Activated T-cell treated with anti-CD3 and anti-CD28 coated beads, Interleukin-2, amount 50 U/mL, for 4 hours (primary cell): ENCODE data around the gene OGN. TPM values are rescaled to one million over a fixed set of nuclear protein-coding genes. Genes with fewer than 3 reads are reported as not detected.
"Not testable (repeated sequence)": the region's sequence is repeated elsewhere in the genome, so short reads cannot be mapped to it uniquely, and the experiment has no call there.

Experiments
- ATAC-seq, 2 donors: fragments of 200-7000 bp; cut with Tn5 transposase; one replicate each; pipeline ENCODE4 v1.10.0; 2021
- DNase-seq: peaks from one replicate; pipeline ENCODE4 v3.0.0-alpha.2; 2020
- H3K27me3 Mint-ChIP-seq: one replicate; pipeline ENCODE4 v1.8.0; 2021; ENCODE audit warnings: low read depth, mixed read lengths
- H3K36me3 Mint-ChIP-seq: one replicate; pipeline ENCODE4 v1.8.0; 2022; ENCODE audit warnings: mixed read lengths; ENCODE audit not compliant: insufficient read depth
- H3K4me1 Mint-ChIP-seq: one replicate; pipeline ENCODE4 v1.8.0; 2021; ENCODE audit warnings: low read depth, mixed read lengths
- H3K4me3 Mint-ChIP-seq: one replicate; pipeline ENCODE4 v1.8.0; 2021; ENCODE audit warnings: mild to moderate bottlenecking, moderate library complexity, mixed read lengths
- H3K9me3 Mint-ChIP-seq: one replicate; pipeline ENCODE4 v1.8.0; 2021; ENCODE audit warnings: mixed read lengths
- total RNA-seq, 3 donors: library from RNA; stranded (reverse); gene quantifications; one replicate each; pipeline ENCODE4 v1.2.1, GENCODE V29; 2021

Gene OGN
- total RNA-seq, 3 donors from 2014 or later: not detected

GRCh38 chr9:92423612-92424011 is 19.2 kb upstream of the OGN start:
- H3K4me3 Mint-ChIP-seq: no peak overlapping the region
- no peaks in the 10 kb centered on the region for H3K9me3 Mint-ChIP-seq
- no peaks in the 10 kb centered on the region for H3K4me1 Mint-ChIP-seq
- DNase-seq (no peak), ATAC-seq (no peak)
- no peaks in the 10 kb centered on the region for H3K27me3 Mint-ChIP-seq
- no peaks in the 10 kb centered on the region for H3K36me3 Mint-ChIP-seq

GRCh38 chr9:92422611-92423338 is 18.4 kb upstream of the OGN start:
- Mint-ChIP-seq H3K36me3 (no peaks in the 10 kb centered on the region), H3K27me3 (no peaks in the 10 kb centered on the region), H3K4me3 (no peak overlapping the region), H3K4me1 (no peaks in the 10 kb centered on the region), H3K9me3 (no peaks in the 10 kb centered on the region)
- DNase-seq: no peak
- no peak for ATAC-seq

GRCh38 chr9:92414566-92414965 is 10.2 kb upstream of the OGN start:
- ATAC-seq (no peak), DNase-seq (no peak)
- no peaks in the 10 kb centered on the region for H3K9me3 Mint-ChIP-seq
- H3K4me1 Mint-ChIP-seq: no peaks in the 10 kb centered on the region
- H3K27me3 Mint-ChIP-seq: no peaks in the 10 kb centered on the region
- no peaks in the 10 kb centered on the region for H3K36me3 Mint-ChIP-seq
- no peak overlapping the region for H3K4me3 Mint-ChIP-seq

- H3K4me1 Mint-ChIP-seq: peaks cover 13% of the 10 kb centered on the region
- H3K4me3 Mint-ChIP-seq, H3K9me3 Mint-ChIP-seq, DNase-seq, H3K27me3 Mint-ChIP-seq, H3K36me3 Mint-ChIP-seq, ATAC-seq: not testable (repeated sequence)
These were observed 6.8 kb upstream of the OGN start for GRCh38 chr9:92411157-92411556.

- no peaks in the 10 kb centered on the region for H3K9me3 Mint-ChIP-seq
- no peak for ATAC-seq
- no peak for DNase-seq
- H3K4me1 Mint-ChIP-seq: peaks cover 24% of the 10 kb centered on the region
- no peaks in the 10 kb centered on the region for H3K36me3 Mint-ChIP-seq
- H3K27me3 Mint-ChIP-seq: no peaks in the 10 kb centered on the region
- no peak overlapping the region for H3K4me3 Mint-ChIP-seq
These were observed 4.5 kb upstream of the OGN start for GRCh38 chr9:92408747-92409478.

GRCh38 chr9:92407818-92408217 is 3.4 kb upstream of the OGN start:
- DNase-seq: no peak
- no peak for ATAC-seq
- H3K4me3 Mint-ChIP-seq: no peak overlapping the region
- H3K4me1 Mint-ChIP-seq: peaks cover 24% of the 10 kb centered on the region
- no peaks in the 10 kb centered on the region for H3K9me3 Mint-ChIP-seq
- H3K36me3 Mint-ChIP-seq: no peaks in the 10 kb centered on the region
- H3K27me3 Mint-ChIP-seq: no peaks in the 10 kb centered on the region

- Mint-ChIP-seq H3K27me3 (no peaks in the 10 kb centered on the region), H3K4me3 (peak overlapping the region; percentile 24), H3K9me3 (no peaks in the 10 kb centered on the region), H3K4me1 (peaks cover 24% of the 10 kb centered on the region), H3K36me3 (no peaks in the 10 kb centered on the region)
- DNase-seq (peak; percentile 11), ATAC-seq (peak; percentile 51 to 62)
These were observed 2.1 kb upstream of the OGN start for GRCh38 chr9:92406477-92406876.

GRCh38 chr9:92405818-92406217 is 1.4 kb upstream of the OGN start:
- peak overlapping the region; percentile 37 for H3K4me3 Mint-ChIP-seq

GRCh38 chr9:92402826-92403745 is 1.3 kb downstream of the OGN start:
- H3K9me3 Mint-ChIP-seq: no peaks in the 10 kb centered on the region
- peaks cover 24% of the 10 kb centered on the region for H3K4me1 Mint-ChIP-seq
- H3K4me3 Mint-ChIP-seq: no peak overlapping the region
- no peaks in the 10 kb centered on the region for H3K36me3 Mint-ChIP-seq
- no peaks in the 10 kb centered on the region for H3K27me3 Mint-ChIP-seq
- ATAC-seq: no peak
- no peak for DNase-seq

More at GRCh38 chr9:92405818-92406217, 1.4 kb upstream of the OGN start:
- Mint-ChIP-seq H3K27me3 (no peaks in the 10 kb centered on the region), H3K36me3 (no peaks in the 10 kb centered on the region), H3K4me1 (peaks cover 24% of the 10 kb centered on the region), H3K9me3 (no peaks in the 10 kb centered on the region)
- no peak for DNase-seq
- ATAC-seq: no peak

- no peaks in the 10 kb centered on the region for H3K27me3 Mint-ChIP-seq
- ATAC-seq: peak in 1 of 2 donors; percentile 35
- peaks cover 2% of the 10 kb centered on the region for H3K36me3 Mint-ChIP-seq
- H3K4me1 Mint-ChIP-seq: peaks cover 23% of the 10 kb centered on the region
- H3K9me3 Mint-ChIP-seq: no peaks in the 10 kb centered on the region
- DNase-seq: no peak
- H3K4me3 Mint-ChIP-seq: no peak overlapping the region
These were observed 2.0 kb downstream of the OGN start for GRCh38 chr9:92402360-92402759.

GRCh38 chr9:92397853-92398252 is 6.5 kb downstream of the OGN start:
- DNase-seq: no peak
- H3K9me3 Mint-ChIP-seq: no peaks in the 10 kb centered on the region
- ATAC-seq: no peak
- no peak overlapping the region for H3K4me3 Mint-ChIP-seq
- no peaks in the 10 kb centered on the region for H3K27me3 Mint-ChIP-seq
- H3K4me1 Mint-ChIP-seq: no peaks in the 10 kb centered on the region
- H3K36me3 Mint-ChIP-seq: peaks cover 2% of the 10 kb centered on the region

GRCh38 chr9:92395617-92396016 is 8.8 kb downstream of the OGN start:
- H3K36me3 Mint-ChIP-seq: peaks cover 2% of the 10 kb centered on the region
- H3K4me3 Mint-ChIP-seq: no peak overlapping the region
- ATAC-seq (no peak), DNase-seq (no peak)
- H3K9me3 Mint-ChIP-seq: no peaks in the 10 kb centered on the region
- no peaks in the 10 kb centered on the region for H3K4me1 Mint-ChIP-seq
- no peaks in the 10 kb centered on the region for H3K27me3 Mint-ChIP-seq

- Mint-ChIP-seq H3K27me3 (no peaks in the 10 kb centered on the region), H3K4me1 (no peaks in the 10 kb centered on the region), H3K4me3 (no peak overlapping the region), H3K36me3 (peaks cover 2% of the 10 kb centered on the region), H3K9me3 (no peaks in the 10 kb centered on the region)
- DNase-seq: no peak
- no peak for ATAC-seq
These were observed 10.7 kb downstream of the OGN start for GRCh38 chr9:92393686-92394085.

- Mint-ChIP-seq H3K27me3 (no peaks in the 10 kb centered on the region), H3K4me3 (no peak overlapping the region), H3K9me3 (no peaks in the 10 kb centered on the region), H3K36me3 (no peaks in the 10 kb centered on the region), H3K4me1 (no peaks in the 10 kb centered on the region)
- DNase-seq: no peak
- ATAC-seq: no peak
These were observed 11.7 kb downstream of the OGN start for GRCh38 chr9:92392690-92393089.
